ENCODE results near the gene CCDC61. TPM values are rescaled to one million over a fixed set of nuclear protein-coding genes. Genes with fewer than 3 reads are reported as not detected.

The CCDC61 gene
- total RNA-seq, 1 experiment from 2014 or later: 24.8 TPM

- DNase-seq: no peak
- no peak overlapping the region for H2AFZ ChIP-seq
- ChIA-PET POLR2A (ENCODE audit: unreplicated experiment) (no interaction called here), CTCF (no interaction called here)
- peaks cover 86% of the 10 kb centered on the region for H3K27me3 ChIP-seq (ENCODE audit: insufficient read depth, low read depth)
- H3F3A ChIP-seq (ENCODE audit: insufficient read depth, low read depth): no peaks in the 10 kb centered on the region
- no peaks in the 10 kb centered on the region for H3K36me3 ChIP-seq (ENCODE audit: low read depth)
- H3K9me3 ChIP-seq (ENCODE audit: insufficient read depth, low read depth): no peaks in the 10 kb centered on the region
- H3K79me2 ChIP-seq (ENCODE audit: low read depth): no peaks in the 10 kb centered on the region
- no peaks in the 10 kb centered on the region for H3K9me2 ChIP-seq (ENCODE audit: insufficient read depth)
- H3K4me3 ChIP-seq: no peak overlapping the region
- BruUV-seq (replicated peaks): no TSS peak
- no peak overlapping the region for H3K4me2 ChIP-seq
- no peaks in the 10 kb centered on the region for H3K4me1 ChIP-seq (replicated peaks; ENCODE audit: insufficient read depth)
- no peak overlapping the region for H3K27ac ChIP-seq
- no peak for TF ChIP-seq CTCF (conservative IDR thresholded peaks at IDR 0.05)
- no peak for TF ChIP-seq EZH2 (IDR thresholded peaks at IDR 0.05; ENCODE audit: low read depth)
- intact Hi-C loops (cut with micrococcal nuclease; ENCODE audit: unreplicated experiment): no loop called here
- no peaks in the 10 kb centered on the region for H4K20me1 ChIP-seq (ENCODE audit: insufficient read depth)
Measured at GRCh38 chr19:45967246-45967645, 28.0 kb upstream of the CCDC61 start.

- Histone ChIP-seq H2AFZ (no peak overlapping the region), H3K27ac (no peak overlapping the region), H3K9me2 (ENCODE audit: insufficient read depth) (no peaks in the 10 kb centered on the region), H3K4me3 (no peak overlapping the region), H3K9me3 (ENCODE audit: insufficient read depth, low read depth) (no peaks in the 10 kb centered on the region), H4K20me1 (ENCODE audit: insufficient read depth) (no peaks in the 10 kb centered on the region), H3K4me1 (replicated peaks; ENCODE audit: insufficient read depth) (no peaks in the 10 kb centered on the region), H3K4me2 (no peak overlapping the region), H3K79me2 (ENCODE audit: low read depth) (no peaks in the 10 kb centered on the region), H3K27me3 (ENCODE audit: insufficient read depth, low read depth) (peaks cover 88% of the 10 kb centered on the region), H3F3A (ENCODE audit: insufficient read depth, low read depth) (no peaks in the 10 kb centered on the region), H3K36me3 (ENCODE audit: low read depth) (no peaks in the 10 kb centered on the region)
- TF ChIP-seq CTCF (conservative IDR thresholded peaks at IDR 0.05): no peak
- no peak for TF ChIP-seq EZH2 (IDR thresholded peaks at IDR 0.05; ENCODE audit: low read depth)
- CTCF ChIA-PET: interaction anchor here (0.7 kb wide), 1 partner anchor 567 kb away, joined by 3 read pairs; no protein-coding TSS in a partner anchor
- DNase-seq: no peak
- no TSS peak for BruUV-seq (replicated peaks)
- POLR2A ChIA-PET (ENCODE audit: unreplicated experiment): no interaction called here
- intact Hi-C loops (cut with micrococcal nuclease; ENCODE audit: unreplicated experiment): no loop called here
Measured at GRCh38 chr19:45968626-45969025, 26.6 kb upstream of the CCDC61 start.

DNA sequence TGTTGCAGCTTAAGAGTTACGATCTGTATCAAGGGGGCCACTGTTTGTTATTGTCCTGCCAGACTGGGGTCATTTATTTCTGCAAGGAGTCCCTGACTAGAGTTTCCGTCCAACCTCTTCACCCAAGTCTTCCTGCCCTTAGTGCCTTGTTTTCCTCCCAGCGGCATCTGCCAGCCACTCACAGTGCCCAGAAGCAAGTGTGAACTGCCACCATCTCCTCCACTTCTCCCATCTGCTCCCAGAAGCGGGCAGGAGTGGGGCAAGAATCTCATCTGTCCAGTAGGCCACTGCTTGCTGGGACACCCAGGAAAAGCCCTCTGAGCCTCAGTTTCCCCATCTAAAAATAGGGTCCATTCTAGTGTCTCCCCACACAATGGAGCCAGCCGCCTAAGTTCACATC, 25.6 kb upstream of the CCDC61 start:
- peaks cover 93% of the 10 kb centered on the region for H3K27me3 ChIP-seq (ENCODE audit: insufficient read depth, low read depth)
- H3K79me2 ChIP-seq (ENCODE audit: low read depth): no peaks in the 10 kb centered on the region
- H4K20me1 ChIP-seq (ENCODE audit: insufficient read depth): no peaks in the 10 kb centered on the region
- no peak for TF ChIP-seq CTCF (conservative IDR thresholded peaks at IDR 0.05)
- TF ChIP-seq EZH2 (IDR thresholded peaks at IDR 0.05; ENCODE audit: low read depth): no peak
- H3K4me3 ChIP-seq: no peak overlapping the region
- no peaks in the 10 kb centered on the region for H3K9me3 ChIP-seq (ENCODE audit: insufficient read depth, low read depth)
- H3K4me1 ChIP-seq (replicated peaks; ENCODE audit: insufficient read depth): no peaks in the 10 kb centered on the region
- peaks cover 6% of the 10 kb centered on the region; the same call in 1 of the 2 replicates for H3F3A ChIP-seq (ENCODE audit: insufficient read depth, low read depth)
- DNase-seq: no peak
- intact Hi-C loops (cut with micrococcal nuclease; ENCODE audit: unreplicated experiment): no loop called here
- no peak overlapping the region for H2AFZ ChIP-seq
- BruUV-seq (replicated peaks): no TSS peak
- H3K36me3 ChIP-seq (ENCODE audit: low read depth): no peaks in the 10 kb centered on the region
- no peak overlapping the region for H3K4me2 ChIP-seq
- POLR2A ChIA-PET (ENCODE audit: unreplicated experiment): no interaction called here
- no peaks in the 10 kb centered on the region for H3K9me2 ChIP-seq (ENCODE audit: insufficient read depth)
- H3K27ac ChIP-seq: no peak overlapping the region
- CTCF ChIA-PET: interaction anchor here (0.7 kb wide), 1 partner anchor 26 kb away, joined by 3 read pairs; no protein-coding TSS in a partner anchor

Measured in PC-9 (cell line).